Effector memory CD8-positive, alpha-beta T cell (primary cell): ENCODE results near the gene PRPH2.
A peak's percentile ranks its signal among the peaks of the same experiment; 100 is the strongest.
"Not testable (repeated sequence)": the region's sequence is repeated elsewhere in the genome, so short reads cannot be mapped to it uniquely, and the experiment has no call there.

Experiments
- ATAC-seq: fragments of 150-1000 bp; cut with Tn5 transposase; replicated peaks from 2 replicates; pipeline ENCODE4 v1.10.0; 2021; ENCODE audit warnings: mild to moderate bottlenecking, moderate library complexity
- DNase-seq, 3 experiments: peaks; one replicate each; pipeline ENCODE4 v3.0.0; 2021
- H3K27ac Mint-ChIP-seq, 2 donors: one replicate each; pipeline ENCODE4 v1.8.0; 2022; ENCODE audit warnings: mild to moderate bottlenecking in 2 of 2, mixed read lengths in 2 of 2, moderate library complexity in 2 of 2
- H3K27me3 Mint-ChIP-seq, 2 donors: one replicate each; pipeline ENCODE4 v1.8.0; 2022; ENCODE audit warnings: mixed read lengths in 2 of 2
- H3K36me3 Mint-ChIP-seq: one replicate; pipeline ENCODE4 v1.8.0; 2022; ENCODE audit warnings: mild to moderate bottlenecking, moderate library complexity, mixed read lengths; ENCODE audit not compliant: insufficient read depth
- H3K4me1 Mint-ChIP-seq, 2 donors: one replicate each; pipeline ENCODE4 v1.8.0; 2022; ENCODE audit warnings: low read depth in 2 of 2, mixed read lengths in 2 of 2
- H3K4me3 Mint-ChIP-seq, 2 donors: one replicate each; pipeline ENCODE4 v1.8.0; 2022; ENCODE audit warnings: mild to moderate bottlenecking in 2 of 2, mixed read lengths in 2 of 2, moderate library complexity in 2 of 2
- H3K9me3 Mint-ChIP-seq, 2 donors: one replicate each; pipeline ENCODE4 v1.8.0; 2022; ENCODE audit warnings: mixed read lengths in 2 of 2

PRPH2 gene

GRCh38 chr6:42704251-42704936 lies 18.0 kb downstream of the PRPH2 start:
- no peak overlapping the region for H3K27ac Mint-ChIP-seq
- DNase-seq (no peak), ATAC-seq (no peak)
- H3K27me3 Mint-ChIP-seq: peaks cover 0 to 6% of the 10 kb centered on the region in 2 donors
- no peaks in the 10 kb centered on the region for H3K4me1 Mint-ChIP-seq
- H3K9me3 Mint-ChIP-seq: no peaks in the 10 kb centered on the region
- H3K36me3 Mint-ChIP-seq: peaks cover 5% of the 10 kb centered on the region
- no peak overlapping the region for H3K4me3 Mint-ChIP-seq

GRCh38 chr6:42702786-42703185 lies 19.6 kb downstream of the PRPH2 start:
- not testable (repeated sequence) for H3K4me1 Mint-ChIP-seq, DNase-seq, H3K4me3 Mint-ChIP-seq, H3K9me3 Mint-ChIP-seq, H3K36me3 Mint-ChIP-seq, H3K27me3 Mint-ChIP-seq, ATAC-seq, H3K27ac Mint-ChIP-seq

GRCh38 chr6:42702200-42702599 lies 20.2 kb downstream of the PRPH2 start:
- Mint-ChIP-seq H3K4me1 (no peaks in the 10 kb centered on the region), H3K9me3 (no peaks in the 10 kb centered on the region), H3K27ac (no peak overlapping the region), H3K36me3 (peaks cover 5% of the 10 kb centered on the region), H3K27me3 (peaks cover 0 to under 1% of the 10 kb centered on the region in 2 donors), H3K4me3 (no peak overlapping the region)
- ATAC-seq: no peak
- DNase-seq: no peak

GRCh38 chr6:42698217-42698616 lies 24.2 kb downstream of the PRPH2 start:
- H3K4me1 Mint-ChIP-seq: peaks cover 14 to 15% of the 10 kb centered on the region in 2 donors
- ATAC-seq: no peak
- DNase-seq: no peak
- no peaks in the 10 kb centered on the region for H3K9me3 Mint-ChIP-seq
- no peaks in the 10 kb centered on the region for H3K27me3 Mint-ChIP-seq
- H3K27ac Mint-ChIP-seq: no peak overlapping the region
- no peak overlapping the region for H3K4me3 Mint-ChIP-seq
- peaks cover 8% of the 10 kb centered on the region for H3K36me3 Mint-ChIP-seq

GRCh38 chr6:42697268-42697655 lies 25.1 kb downstream of the PRPH2 start:
- Mint-ChIP-seq H3K36me3 (peaks cover 18% of the 10 kb centered on the region), H3K9me3 (no peaks in the 10 kb centered on the region), H3K4me1 (peaks cover 14 to 18% of the 10 kb centered on the region in 2 donors), H3K4me3 (no peak overlapping the region), H3K27ac (peak overlapping the region; percentile 50 to 70), H3K27me3 (no peaks in the 10 kb centered on the region)
- no peak for DNase-seq
- ATAC-seq: no peak

- no peaks in the 10 kb centered on the region for H3K27me3 Mint-ChIP-seq
- no peak for DNase-seq
- peak overlapping the region; percentile 50 to 70 for H3K27ac Mint-ChIP-seq
- ATAC-seq: no peak
- no peaks in the 10 kb centered on the region for H3K9me3 Mint-ChIP-seq
- H3K4me3 Mint-ChIP-seq: no peak overlapping the region
- peaks cover 14 to 18% of the 10 kb centered on the region in 2 donors for H3K4me1 Mint-ChIP-seq
- peaks cover 23% of the 10 kb centered on the region for H3K36me3 Mint-ChIP-seq
Measured at GRCh38 chr6:42696526-42697267, 25.7 kb downstream of the PRPH2 start.

- no peak overlapping the region for H3K4me3 Mint-ChIP-seq
- H3K36me3 Mint-ChIP-seq: peaks cover 44% of the 10 kb centered on the region
- H3K9me3 Mint-ChIP-seq: no peaks in the 10 kb centered on the region
- peak overlapping the region; percentile 84 to 91 for H3K27ac Mint-ChIP-seq
- no peak for ATAC-seq
- peaks cover 14 to 18% of the 10 kb centered on the region in 2 donors for H3K4me1 Mint-ChIP-seq
- DNase-seq: no peak
- no peaks in the 10 kb centered on the region for H3K27me3 Mint-ChIP-seq
Measured at GRCh38 chr6:42694586-42694985, 27.8 kb downstream of the PRPH2 start.

GRCh38 chr6:42693725-42694323 lies 28.6 kb downstream of the PRPH2 start:
- Mint-ChIP-seq H3K4me3 (peak overlapping the region; percentile 17 to 57), H3K27me3 (no peaks in the 10 kb centered on the region), H3K36me3 (peaks cover 51% of the 10 kb centered on the region), H3K4me1 (peaks cover 14 to 18% of the 10 kb centered on the region in 2 donors), H3K27ac (peak overlapping the region; percentile 84 to 91), H3K9me3 (no peaks in the 10 kb centered on the region)
- ATAC-seq (peak; percentile 76), DNase-seq (peak in 1 of 3 experiments; percentile 8)

- Mint-ChIP-seq H3K4me3 (no peak overlapping the region), H3K36me3 (peaks cover 65% of the 10 kb centered on the region)
Measured at GRCh38 chr6:42692137-42692911, 30.1 kb downstream of the PRPH2 start.

GRCh38 chr6:42690872-42691271 lies 31.5 kb downstream of the PRPH2 start:
- ATAC-seq (no peak), DNase-seq (no peak)
- no peak overlapping the region for H3K4me3 Mint-ChIP-seq
- H3K27me3 Mint-ChIP-seq: no peaks in the 10 kb centered on the region
- H3K27ac Mint-ChIP-seq: peak overlapping the region; percentile 6 to 19
- peaks cover 14 to 18% of the 10 kb centered on the region in 2 donors for H3K4me1 Mint-ChIP-seq
- H3K9me3 Mint-ChIP-seq: no peaks in the 10 kb centered on the region
- peaks cover 68% of the 10 kb centered on the region for H3K36me3 Mint-ChIP-seq

More at GRCh38 chr6:42692137-42692911, 30.1 kb downstream of the PRPH2 start:
- Mint-ChIP-seq H3K27me3 (no peaks in the 10 kb centered on the region), H3K9me3 (no peaks in the 10 kb centered on the region), H3K4me1 (peaks cover 14 to 18% of the 10 kb centered on the region in 2 donors), H3K27ac (peak overlapping the region; percentile 6 to 84)
- DNase-seq (no peak), ATAC-seq (no peak)

- Mint-ChIP-seq H3K9me3 (no peaks in the 10 kb centered on the region), H3K27ac (peak overlapping the region; percentile 6 to 19), H3K4me3 (no peak overlapping the region), H3K36me3 (peaks cover 72% of the 10 kb centered on the region), H3K27me3 (no peaks in the 10 kb centered on the region), H3K4me1 (peaks cover 14 to 18% of the 10 kb centered on the region in 2 donors)
- DNase-seq: no peak
- no peak for ATAC-seq
Measured at GRCh38 chr6:42690151-42690702, 32.2 kb downstream of the PRPH2 start.

GRCh38 chr6:42689371-42689770 lies 33.0 kb downstream of the PRPH2 start:
- H3K27ac Mint-ChIP-seq: peak overlapping the region in 1 of 2 donors; percentile 19
- H3K36me3 Mint-ChIP-seq: peaks cover 81% of the 10 kb centered on the region
- H3K9me3 Mint-ChIP-seq: no peaks in the 10 kb centered on the region
- ATAC-seq (no peak), DNase-seq (no peak)
- H3K4me1 Mint-ChIP-seq: peaks cover 11 to 15% of the 10 kb centered on the region in 2 donors
- no peaks in the 10 kb centered on the region for H3K27me3 Mint-ChIP-seq
- H3K4me3 Mint-ChIP-seq: no peak overlapping the region

- ATAC-seq (no peak), DNase-seq (no peak)
- H3K36me3 Mint-ChIP-seq: peaks cover 87% of the 10 kb centered on the region
Measured at GRCh38 chr6:42688281-42688680, 34.1 kb downstream of the PRPH2 start.

More at GRCh38 chr6:42688281-42688680, 34.1 kb downstream of the PRPH2 start:
- Mint-ChIP-seq H3K9me3 (no peaks in the 10 kb centered on the region), H3K4me3 (no peak overlapping the region), H3K27me3 (no peaks in the 10 kb centered on the region), H3K27ac (peak overlapping the region in 1 of 2 donors; percentile 19), H3K4me1 (peaks cover under 1 to 4% of the 10 kb centered on the region in 2 donors)
